HG02642 (cell line): Measurements from ENCODE around the gene OSTM1.

Source experiments
- ATAC-seq: cut with Tn5 transposase; IDR thresholded peaks from one replicate; pipeline ENCODE4 v1.9.1; 2021; ENCODE audit warnings: mild to moderate bottlenecking; ENCODE audit not compliant: unreplicated experiment, poor library complexity

The OSTM1 gene

GRCh38 chr6:108105571-108105970 is 31.0 kb upstream of the OSTM1 start:
- no peak for ATAC-seq

- no peak for ATAC-seq
These were observed 28.4 kb upstream of the OSTM1 start for GRCh38 chr6:108102965-108103364.

GRCh38 chr6:108100003-108100402 is 25.5 kb upstream of the OSTM1 start:
- no peak for ATAC-seq

- ATAC-seq: no peak
These were observed 23.3 kb upstream of the OSTM1 start for GRCh38 chr6:108097882-108098281.

- no peak for ATAC-seq
These were observed 19.3 kb upstream of the OSTM1 start for GRCh38 chr6:108093781-108094300.

GRCh38 chr6:108091288-108091687 is 16.7 kb upstream of the OSTM1 start:
- no peak for ATAC-seq

GRCh38 chr6:108083349-108083748 is 8.8 kb upstream of the OSTM1 start:
- ATAC-seq: no peak

GRCh38 chr6:108082539-108082938 is 8.0 kb upstream of the OSTM1 start:
- ATAC-seq: no peak

GRCh38 chr6:108080010-108080780 is 5.7 kb upstream of the OSTM1 start:
- ATAC-seq: no peak

GRCh38 chr6:108078191-108078590 is 3.6 kb upstream of the OSTM1 start:
- no peak for ATAC-seq

GRCh38 chr6:108074057-108074358 is 533 bp downstream of the OSTM1 start:
- ATAC-seq: peak; percentile 34

- ATAC-seq: no peak
These were observed 2.7 kb downstream of the OSTM1 start for GRCh38 chr6:108071736-108072276.

GRCh38 chr6:108068618-108069017 is 5.9 kb downstream of the OSTM1 start:
- ATAC-seq: peak; percentile 71

GRCh38 chr6:108068182-108068581 is 6.4 kb downstream of the OSTM1 start:
- no peak for ATAC-seq

- no peak for ATAC-seq
These were observed 21.8 kb downstream of the OSTM1 start for GRCh38 chr6:108052706-108053105.

- no peak for ATAC-seq
These were observed 23.1 kb downstream of the OSTM1 start for GRCh38 chr6:108051481-108051880.

GRCh38 chr6:108039681-108040080 is 34.9 kb downstream of the OSTM1 start:
- no peak for ATAC-seq

GRCh38 chr6:108036884-108037283 is 37.7 kb downstream of the OSTM1 start:
- ATAC-seq: no peak

GRCh38 chr6:108031968-108032367 is 42.6 kb downstream of the OSTM1 start:
- ATAC-seq: no peak

- no peak for ATAC-seq
These were observed 44.3 kb downstream of the OSTM1 start for GRCh38 chr6:108030211-108030610.

- ATAC-seq: no peak
These were observed 45.2 kb downstream of the OSTM1 start for GRCh38 chr6:108029226-108029921.

GRCh38 chr6:108027594-108027993 is 46.9 kb downstream of the OSTM1 start:
- no peak for ATAC-seq
